NCI-H128 (cell line): Measurements from ENCODE around the gene NPB.

Experiments used
- DNase-seq: peaks from one replicate; lab custom pipeline; 2025; ENCODE audit not compliant: unreplicated experiment; lab: John Stamatoyannopoulos, UW

Gene NPB

GRCh38 chr17:81939218-81939617 is 37.2 kb downstream of the NPB start:
- no peak for DNase-seq

GRCh38 chr17:81939881-81940385 is 37.9 kb downstream of the NPB start:
- DNase-seq: no peak

- DNase-seq: no peak
Observed at GRCh38 chr17:81940538-81941483, 38.8 kb downstream of the NPB start.

GRCh38 chr17:81941484-81942166 is 39.6 kb downstream of the NPB start:
- DNase-seq: peak; percentile 12

- no peak for DNase-seq
Observed at GRCh38 chr17:81942167-81942553, 40.1 kb downstream of the NPB start.

GRCh38 chr17:81944858-81945257 is 42.8 kb downstream of the NPB start:
- no peak for DNase-seq

- DNase-seq: no peak
Observed at GRCh38 chr17:81947189-81947588, 45.2 kb downstream of the NPB start, which contains the start of gene MYADML2. TSS of gene MYADML2 (minus strand) at chr17:81947233. CDS start at chr17:81941741, 5,492 bp downstream.

GRCh38 chr17:81948635-81949378 is 46.8 kb downstream of the NPB start:
- no peak for DNase-seq

- no peak for DNase-seq
Observed at GRCh38 chr17:81950501-81950900, 48.5 kb downstream of the NPB start.

GRCh38 chr17:81951785-81952684 is 50.0 kb downstream of the NPB start:
- DNase-seq: no peak
